Activated naive CD8-positive, alpha-beta T cell treated with anti-CD3 and anti-CD28 coated beads, Interleukin-2, amount 10 ng/mL, durations not matched to agents 7 days and 5 days (primary cell): ENCODE results near the gene ADAMTS12. TPM values are rescaled to one million over a fixed set of nuclear protein-coding genes. Genes with fewer than 3 reads are reported as not detected.

Experiments
- ATAC-seq: fragments of 150-1000 bp; cut with Tn5 transposase; one replicate; pipeline ENCODE4 v1.10.0; 2021; ENCODE audit warnings: low read depth, moderate library complexity
- POLR2A ChIA-PET: fragments of 350-600 bp; sonication (Branson Sonifier 250); formaldehyde crosslinking; loops from one replicate; lab custom pipeline; 2021; ENCODE audit warnings: antibody characterized with exemption; lab: Charles Lee
- DNase-seq: peaks from one replicate; pipeline ENCODE4 v3.0.0; 2021
- H3K27ac Mint-ChIP-seq: one replicate; pipeline ENCODE4 v1.8.0; 2022; ENCODE audit warnings: mild to moderate bottlenecking, mixed read lengths
- H3K27me3 Mint-ChIP-seq: one replicate; pipeline ENCODE4 v1.8.0; 2022; ENCODE audit warnings: mild to moderate bottlenecking, moderate library complexity, mixed read lengths
- H3K36me3 Mint-ChIP-seq: one replicate; pipeline ENCODE4 v1.8.0; 2021; ENCODE audit warnings: mild to moderate bottlenecking, mixed read lengths
- H3K4me1 Mint-ChIP-seq: one replicate; pipeline ENCODE4 v1.8.0; 2021; ENCODE audit warnings: mixed read lengths
- H3K4me3 Mint-ChIP-seq: one replicate; pipeline ENCODE4 v1.8.0; 2022; ENCODE audit warnings: mild to moderate bottlenecking, moderate library complexity, mixed read lengths
- H3K9me3 Mint-ChIP-seq: one replicate; pipeline ENCODE4 v1.8.0; 2021; ENCODE audit warnings: mixed read lengths
- total RNA-seq, 2 experiments: library from RNA; stranded (reverse); gene quantifications; one replicate each; pipeline ENCODE4 v1.2.3, GENCODE V29; 2021

Gene ADAMTS12
- total RNA-seq, 2 experiments from 2014 or later, result not detected

- H3K4me1 Mint-ChIP-seq, result peaks cover 10% of the 10 kb centered on the region
- POLR2A ChIA-PET, result no interaction called here
- no peaks in the 10 kb centered on the region for H3K9me3 Mint-ChIP-seq
- DNase-seq (no peak), ATAC-seq (no peak)
- H3K36me3 Mint-ChIP-seq, result no peaks in the 10 kb centered on the region
- no peak overlapping the region for H3K27ac Mint-ChIP-seq
- peaks cover 24% of the 10 kb centered on the region for H3K27me3 Mint-ChIP-seq
- H3K4me3 Mint-ChIP-seq, result no peak overlapping the region
These were observed 39.5 kb downstream of the ADAMTS12 start for GRCh38 chr5:33852319-33852718.

- peaks cover 24% of the 10 kb centered on the region for H3K27me3 Mint-ChIP-seq
- H3K4me3 Mint-ChIP-seq, result peak overlapping the region; percentile 23
- DNase-seq (peak; percentile 39), ATAC-seq (peak; percentile 74)
- H3K4me1 Mint-ChIP-seq, result peaks cover 10% of the 10 kb centered on the region
- POLR2A ChIA-PET, result interaction anchor here (0.9 kb wide), 1 partner anchor 9 kb away, joined by 3 read pairs; no protein-coding TSS in a partner anchor
- no peak overlapping the region for H3K27ac Mint-ChIP-seq
- H3K36me3 Mint-ChIP-seq, result no peaks in the 10 kb centered on the region
- no peaks in the 10 kb centered on the region for H3K9me3 Mint-ChIP-seq
These were observed 41.6 kb downstream of the ADAMTS12 start for GRCh38 chr5:33850100-33850594.

GRCh38 chr5:33848554-33848953 lies 43.2 kb downstream of the ADAMTS12 start:
- no peaks in the 10 kb centered on the region for H3K36me3 Mint-ChIP-seq
- peaks cover 10% of the 10 kb centered on the region for H3K4me1 Mint-ChIP-seq
- DNase-seq (no peak), ATAC-seq (no peak)
- peaks cover 24% of the 10 kb centered on the region for H3K27me3 Mint-ChIP-seq
- no peak overlapping the region for H3K4me3 Mint-ChIP-seq
- H3K9me3 Mint-ChIP-seq, result peaks cover 4% of the 10 kb centered on the region
- no peak overlapping the region for H3K27ac Mint-ChIP-seq
- POLR2A ChIA-PET, result no interaction called here

GRCh38 chr5:33846851-33847250 lies 44.9 kb downstream of the ADAMTS12 start:
- Mint-ChIP-seq H3K4me3 (no peak overlapping the region), H3K9me3 (peaks cover 7% of the 10 kb centered on the region), H3K4me1 (peaks cover 19% of the 10 kb centered on the region), H3K27ac (no peak overlapping the region), H3K27me3 (peaks cover 12% of the 10 kb centered on the region), H3K36me3 (no peaks in the 10 kb centered on the region)
- POLR2A ChIA-PET, result no interaction called here
- DNase-seq (no peak), ATAC-seq (no peak)

GRCh38 chr5:33843579-33843978 lies 48.2 kb downstream of the ADAMTS12 start:
- Mint-ChIP-seq H3K27ac (no peak overlapping the region), H3K36me3 (peaks cover under 1% of the 10 kb centered on the region), H3K9me3 (peaks cover 7% of the 10 kb centered on the region), H3K27me3 (peaks cover 10% of the 10 kb centered on the region), H3K4me3 (no peak overlapping the region), H3K4me1 (peaks cover 29% of the 10 kb centered on the region)
- no peak for ATAC-seq
- DNase-seq, result no peak
- POLR2A ChIA-PET, result no interaction called here

GRCh38 chr5:33842456-33842855 lies 49.3 kb downstream of the ADAMTS12 start:
- H3K4me3 Mint-ChIP-seq, result no peak overlapping the region
- peaks cover 9% of the 10 kb centered on the region for H3K27me3 Mint-ChIP-seq
- peaks cover 7% of the 10 kb centered on the region for H3K9me3 Mint-ChIP-seq
- H3K36me3 Mint-ChIP-seq, result peaks cover 6% of the 10 kb centered on the region
- DNase-seq, result no peak
- H3K4me1 Mint-ChIP-seq, result peaks cover 27% of the 10 kb centered on the region
- ATAC-seq, result no peak
- POLR2A ChIA-PET, result no interaction called here
- no peak overlapping the region for H3K27ac Mint-ChIP-seq

- ATAC-seq, result no peak
- Mint-ChIP-seq H3K4me3 (peak overlapping the region; percentile 53), H3K36me3 (peaks cover 6% of the 10 kb centered on the region), H3K4me1 (peaks cover 27% of the 10 kb centered on the region), H3K27me3 (peaks cover 9% of the 10 kb centered on the region), H3K27ac (no peak overlapping the region), H3K9me3 (peaks cover 7% of the 10 kb centered on the region)
- DNase-seq, result no peak
- POLR2A ChIA-PET, result no interaction called here
These were observed 49.9 kb downstream of the ADAMTS12 start for GRCh38 chr5:33841891-33842290.

- H3K36me3 Mint-ChIP-seq, result peaks cover 6% of the 10 kb centered on the region
- peak overlapping the region; percentile 23 for H3K4me3 Mint-ChIP-seq
- POLR2A ChIA-PET, result interaction anchor here (1.4 kb wide), 1 partner anchor 9 kb away, joined by 3 read pairs; no protein-coding TSS in a partner anchor
- H3K9me3 Mint-ChIP-seq, result peaks cover 7% of the 10 kb centered on the region
- DNase-seq (peak; percentile 42), ATAC-seq (peak; percentile 97)
- peaks cover 9% of the 10 kb centered on the region for H3K27me3 Mint-ChIP-seq
- H3K27ac Mint-ChIP-seq, result peak overlapping the region; percentile 78
- H3K4me1 Mint-ChIP-seq, result peaks cover 27% of the 10 kb centered on the region
These were observed 50.8 kb downstream of the ADAMTS12 start for GRCh38 chr5:33840927-33841547.

GRCh38 chr5:33837301-33837700 lies 54.5 kb downstream of the ADAMTS12 start:
- DNase-seq (no peak), ATAC-seq (no peak)
- Mint-ChIP-seq H3K4me1 (peaks cover 22% of the 10 kb centered on the region), H3K9me3 (peaks cover 1% of the 10 kb centered on the region), H3K36me3 (peaks cover 6% of the 10 kb centered on the region), H3K27ac (no peak overlapping the region), H3K27me3 (peaks cover 9% of the 10 kb centered on the region), H3K4me3 (no peak overlapping the region)
- POLR2A ChIA-PET, result no interaction called here

- DNase-seq (no peak), ATAC-seq (no peak)
- H3K36me3 Mint-ChIP-seq, result peaks cover 6% of the 10 kb centered on the region
- H3K9me3 Mint-ChIP-seq, result peaks cover 4% of the 10 kb centered on the region
- no peak overlapping the region for H3K27ac Mint-ChIP-seq
- POLR2A ChIA-PET, result no interaction called here
- peaks cover 6% of the 10 kb centered on the region for H3K27me3 Mint-ChIP-seq
- no peaks in the 10 kb centered on the region for H3K4me1 Mint-ChIP-seq
- no peak overlapping the region for H3K4me3 Mint-ChIP-seq
These were observed 57.5 kb downstream of the ADAMTS12 start for GRCh38 chr5:33834334-33834733.

GRCh38 chr5:33833237-33833575 lies 58.6 kb downstream of the ADAMTS12 start:
- no peak for DNase-seq
- Mint-ChIP-seq H3K27ac (no peak overlapping the region), H3K4me3 (no peak overlapping the region), H3K27me3 (peaks cover 8% of the 10 kb centered on the region), H3K4me1 (no peaks in the 10 kb centered on the region), H3K36me3 (peaks cover 4% of the 10 kb centered on the region), H3K9me3 (peaks cover 4% of the 10 kb centered on the region)
- no peak for ATAC-seq
- POLR2A ChIA-PET, result no interaction called here

GRCh38 chr5:33832404-33833236 lies 59.2 kb downstream of the ADAMTS12 start:
- H3K36me3 Mint-ChIP-seq, result no peaks in the 10 kb centered on the region
- H3K27me3 Mint-ChIP-seq, result peaks cover 5% of the 10 kb centered on the region
- no peak for ATAC-seq
- no peak overlapping the region for H3K27ac Mint-ChIP-seq
- H3K4me1 Mint-ChIP-seq, result no peaks in the 10 kb centered on the region
- H3K9me3 Mint-ChIP-seq, result peaks cover 4% of the 10 kb centered on the region
- DNase-seq, result no peak
- POLR2A ChIA-PET, result no interaction called here
- H3K4me3 Mint-ChIP-seq, result no peak overlapping the region

- Mint-ChIP-seq H3K36me3 (no peaks in the 10 kb centered on the region), H3K27me3 (peaks cover 5% of the 10 kb centered on the region), H3K27ac (no peak overlapping the region), H3K4me1 (no peaks in the 10 kb centered on the region), H3K4me3 (no peak overlapping the region), H3K9me3 (peaks cover 4% of the 10 kb centered on the region)
- POLR2A ChIA-PET, result no interaction called here
- ATAC-seq (no peak), DNase-seq (no peak)
These were observed 60.7 kb downstream of the ADAMTS12 start for GRCh38 chr5:33831041-33831440.

- POLR2A ChIA-PET, result no interaction called here
- DNase-seq (no peak), ATAC-seq (no peak)
- Mint-ChIP-seq H3K27ac (peak overlapping the region; percentile 10), H3K27me3 (peaks cover 7% of the 10 kb centered on the region), H3K4me1 (peaks cover 4% of the 10 kb centered on the region), H3K4me3 (no peak overlapping the region), H3K36me3 (no peaks in the 10 kb centered on the region), H3K9me3 (peaks cover 4% of the 10 kb centered on the region)
These were observed 62.4 kb downstream of the ADAMTS12 start for GRCh38 chr5:33829430-33829829.
